ACHN (cell line): ENCODE measurements around the gene GUCA1A.

ENCODE experiments used
- DNase-seq: peaks from one replicate; pipeline ENCODE4 v3.0.0-alpha.2; 2015
- in situ Hi-C: cut with HindIII; loops from 2 replicates; pipeline ENCODE4 v1.10.0; 2017; ENCODE audit warnings: low sequenced_read_pairs, low pct_ligation_motif_present, low pct_unique_long_range_greater_than_20kb

GUCA1A gene

GRCh38 chr6:42224222-42225028, 51.3 kb downstream of the GUCA1A start:
- DNase-seq, result peak; percentile 92
- in situ Hi-C loops, result no loop called here

DNA sequence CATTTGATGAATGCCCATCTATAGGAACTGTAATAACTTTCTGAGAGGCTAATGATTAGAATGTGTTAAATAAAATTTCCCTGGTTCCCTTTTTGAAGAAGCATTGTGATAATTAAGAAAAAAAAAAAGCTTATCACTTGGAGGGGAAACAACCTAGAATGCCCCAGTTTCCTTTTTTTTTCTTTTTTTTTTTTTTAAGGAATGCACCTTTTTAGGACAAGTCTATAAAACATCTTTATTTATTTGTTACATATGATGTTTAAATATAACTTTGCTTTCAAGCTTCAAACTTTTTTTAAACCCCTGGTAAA, 51.8 kb downstream of the GUCA1A start:
- DNase-seq, result no peak
- in situ Hi-C loops, result no loop called here

- in situ Hi-C loops, result no loop called here
- DNase-seq, result peak; percentile 19
Observed at GRCh38 chr6:42225419-42225818, 52.3 kb downstream of the GUCA1A start.

- DNase-seq, result peak; percentile 63
- in situ Hi-C loops, result no loop called here
Observed at GRCh38 chr6:42226161-42226611, 53.0 kb downstream of the GUCA1A start.

GRCh38 chr6:42226645-42227143, 53.5 kb downstream of the GUCA1A start:
- in situ Hi-C loops, result no loop called here
- DNase-seq, result peak; percentile 87

DNA sequence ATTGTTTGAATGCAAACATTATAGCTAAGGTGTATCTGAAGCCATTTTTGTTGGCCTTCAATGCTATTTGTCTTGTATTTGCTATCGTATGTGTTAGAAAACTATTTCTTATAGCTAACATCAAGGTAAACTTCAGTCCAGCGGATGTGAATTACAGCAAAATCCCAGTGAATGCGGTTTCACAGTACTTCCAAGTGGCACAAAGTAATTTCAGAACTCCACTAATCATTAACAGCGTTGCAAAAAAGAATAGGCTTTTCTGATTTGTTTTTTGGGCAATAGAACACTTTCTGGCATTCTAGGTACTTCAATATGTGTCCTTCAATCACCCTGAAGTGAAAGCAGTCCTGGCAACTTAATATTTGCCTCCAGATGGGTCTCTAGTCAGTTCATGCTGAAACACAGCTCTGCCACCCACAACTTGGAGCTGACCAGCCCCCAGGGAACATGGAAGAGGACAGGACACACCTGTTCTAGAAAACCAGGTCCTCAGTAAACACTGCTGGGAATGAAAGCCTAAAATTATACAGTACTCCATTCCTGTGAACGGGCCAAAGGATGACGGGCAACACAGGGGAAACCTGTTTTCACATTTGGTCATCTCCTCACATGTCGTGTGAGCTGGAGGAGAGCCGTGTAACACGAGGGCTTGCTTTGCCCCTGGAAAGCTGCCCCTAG, 54.1 kb downstream of the GUCA1A start:
- in situ Hi-C loops, result no loop called here
- DNase-seq, result no peak

DNA sequence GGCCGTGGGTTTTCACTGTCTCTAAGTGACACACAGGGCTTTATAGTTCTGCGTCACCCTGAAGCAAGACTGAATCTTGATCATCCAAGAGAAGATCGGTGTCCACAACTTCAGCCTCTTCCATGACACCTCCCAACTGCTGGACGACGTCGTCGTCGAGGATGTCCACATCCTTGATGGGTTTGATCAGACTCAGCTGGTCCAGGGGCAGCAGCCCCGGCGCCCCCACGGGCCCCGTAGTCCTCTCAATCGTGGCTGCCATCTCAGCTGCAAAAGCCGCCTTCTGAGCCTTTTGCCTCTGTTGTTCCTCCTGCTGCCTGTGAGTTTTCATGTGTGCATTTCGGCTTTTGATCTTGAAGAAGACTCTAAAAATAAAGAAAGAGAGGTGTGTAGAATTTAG, 55.1 kb downstream of the GUCA1A start:
- in situ Hi-C loops, result no loop called here
- DNase-seq, result no peak
